ENCODE measurements around the gene AKAP7.

DNA sequence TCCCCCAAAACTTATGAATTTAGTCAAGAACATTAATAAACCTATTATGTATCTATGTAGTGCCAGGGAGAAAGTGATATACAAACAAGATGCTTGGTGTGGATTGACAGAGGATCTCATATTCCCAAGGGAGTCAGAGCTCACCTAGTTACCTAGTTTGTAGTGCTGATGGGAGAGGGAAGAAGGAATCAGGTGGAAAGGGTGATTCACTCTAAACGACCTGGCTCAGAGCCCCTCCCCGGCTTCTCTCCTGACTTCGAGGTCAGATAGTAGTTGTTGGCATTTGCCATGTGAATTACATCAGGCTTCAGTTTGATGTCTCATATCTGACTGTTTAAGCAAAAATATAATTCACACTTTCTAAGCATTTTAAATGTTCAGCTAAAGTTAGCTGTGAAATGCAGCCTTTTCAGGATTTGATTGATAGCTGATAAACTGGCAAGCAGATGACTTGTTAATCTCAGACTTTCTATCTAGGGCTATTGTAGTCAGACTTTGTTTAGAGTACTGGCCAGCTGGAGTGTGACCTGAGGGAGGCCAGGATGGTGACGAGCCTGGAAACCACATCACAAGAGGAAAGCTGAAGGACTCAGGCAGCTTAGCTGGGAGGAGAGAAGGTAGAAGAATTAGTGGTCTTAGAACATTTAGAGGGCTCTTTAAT is 123.7 kb downstream of the AKAP7 start:
- TF ChIP-seq, protein P1, sequence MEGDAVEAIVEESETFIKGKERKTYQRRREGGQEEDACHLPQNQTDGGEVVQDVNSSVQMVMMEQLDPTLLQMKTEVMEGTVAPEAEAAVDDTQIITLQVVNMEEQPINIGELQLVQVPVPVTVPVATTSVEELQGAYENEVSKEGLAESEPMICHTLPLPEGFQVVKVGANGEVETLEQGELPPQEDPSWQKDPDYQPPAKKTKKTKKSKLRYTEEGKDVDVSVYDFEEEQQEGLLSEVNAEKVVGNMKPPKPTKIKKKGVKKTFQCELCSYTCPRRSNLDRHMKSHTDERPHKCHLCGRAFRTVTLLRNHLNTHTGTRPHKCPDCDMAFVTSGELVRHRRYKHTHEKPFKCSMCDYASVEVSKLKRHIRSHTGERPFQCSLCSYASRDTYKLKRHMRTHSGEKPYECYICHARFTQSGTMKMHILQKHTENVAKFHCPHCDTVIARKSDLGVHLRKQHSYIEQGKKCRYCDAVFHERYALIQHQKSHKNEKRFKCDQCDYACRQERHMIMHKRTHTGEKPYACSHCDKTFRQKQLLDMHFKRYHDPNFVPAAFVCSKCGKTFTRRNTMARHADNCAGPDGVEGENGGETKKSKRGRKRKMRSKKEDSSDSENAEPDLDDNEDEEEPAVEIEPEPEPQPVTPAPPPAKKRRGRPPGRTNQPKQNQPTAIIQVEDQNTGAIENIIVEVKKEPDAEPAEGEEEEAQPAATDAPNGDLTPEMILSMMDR (IDR thresholded peaks at IDR 0.05): no peak
- no peak for TF ChIP-seq POLR2A (IDR thresholded peaks at IDR 0.05)
- no peak for TF ChIP-seq POLR2AphosphoS5 (IDR thresholded peaks at IDR 0.05)
- no peak for TF ChIP-seq EP300 (IDR thresholded peaks at IDR 0.05)

All from gastroesophageal sphincter (tissue), 3 donors.